GM19023 (cell line): ENCODE results near the gene ZNF488.
A peak's percentile ranks its signal among the peaks of the same experiment; 100 is the strongest.
"Not testable (repeated sequence)": the region's sequence is repeated elsewhere in the genome, so short reads cannot be mapped to it uniquely, and the experiment has no call there.

Experiments used
- ATAC-seq: cut with Tn5 transposase; IDR thresholded peaks from one replicate; pipeline ENCODE4 v1.9.1; 2021; ENCODE audit warnings: mild to moderate bottlenecking, moderate library complexity; ENCODE audit not compliant: unreplicated experiment

ZNF488 gene

DNA sequence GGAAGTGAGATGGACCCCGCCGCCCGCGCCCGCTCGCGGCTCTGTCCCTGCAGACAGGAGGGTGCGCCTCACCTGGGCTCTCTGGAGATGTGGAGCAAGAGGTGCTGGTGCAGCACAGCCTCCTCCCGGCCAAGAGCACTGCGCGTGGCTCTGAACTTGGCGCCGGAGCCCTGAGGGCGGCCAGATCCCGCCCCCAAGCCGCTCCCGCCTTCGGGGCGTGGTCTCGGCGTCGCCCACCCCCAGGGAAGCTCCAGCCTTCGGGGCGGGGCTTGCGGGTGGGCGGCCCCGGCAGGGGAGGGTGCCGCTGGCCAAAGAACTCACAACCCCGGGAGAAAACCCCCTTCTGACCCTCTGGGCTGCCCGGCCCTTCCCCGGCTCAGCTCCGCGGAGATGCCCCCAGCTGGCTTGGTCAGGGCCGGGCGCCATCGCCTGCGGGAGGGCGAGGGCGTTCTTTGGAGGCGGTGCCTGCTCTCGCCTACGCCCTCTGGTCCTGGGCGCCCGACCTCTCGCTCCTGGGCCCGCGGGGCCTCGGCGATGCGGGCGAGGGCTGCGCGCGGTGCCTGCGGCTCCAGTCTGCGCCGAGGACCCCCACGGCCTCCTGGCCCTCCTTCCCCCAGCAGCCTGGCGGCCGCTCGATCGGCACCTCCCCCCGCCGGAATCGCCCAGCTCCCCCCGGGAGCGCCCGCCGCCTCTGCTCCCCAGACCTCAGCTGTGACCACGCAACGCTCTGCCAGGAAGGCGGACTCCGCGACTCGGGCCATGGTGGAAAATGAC is at the start of gene ZNF488:
Gene ZNF488, minus strand, starts transcription at position 146 of the 774 bp plus-strand sequence. CDS start 15,464 bp downstream, outside the sequence.
- peak; percentile 90 for ATAC-seq

DNA sequence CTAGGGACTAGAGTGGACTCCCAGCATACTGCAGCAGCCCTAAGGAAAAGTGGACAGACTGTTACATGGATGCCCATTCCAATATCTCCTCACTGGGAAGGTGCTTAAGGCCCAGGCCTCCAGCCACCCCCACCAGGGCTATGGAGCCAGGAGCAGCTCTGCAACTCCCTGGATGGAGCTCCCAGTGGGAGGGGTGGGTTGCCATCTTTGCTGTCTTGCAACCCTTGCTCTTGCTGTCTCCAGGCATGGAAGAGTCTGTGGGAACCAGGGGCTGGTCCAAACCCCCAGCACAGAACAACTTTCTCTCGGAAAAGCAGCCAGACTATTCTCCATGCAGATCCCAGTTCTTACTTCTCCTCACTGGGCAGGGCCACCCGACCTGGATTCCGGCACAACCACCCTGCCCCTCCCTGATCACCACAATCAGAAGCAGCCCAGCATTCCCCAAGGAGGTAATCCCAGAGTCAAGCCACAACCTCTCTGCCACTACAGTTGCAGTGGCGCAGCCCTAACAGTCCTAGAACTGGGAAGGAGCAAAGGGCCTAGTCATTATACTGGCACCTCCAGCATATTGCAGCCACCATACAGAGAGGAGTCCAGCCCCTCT is 41.8 kb upstream of the ZNF488 start:
- ATAC-seq, result no peak

GRCh38 chr10:47424231-47424630 is 40.1 kb upstream of the ZNF488 start:
- ATAC-seq, result no peak

GRCh38 chr10:47423476-47423875 is 39.4 kb upstream of the ZNF488 start:
- no peak for ATAC-seq

DNA sequence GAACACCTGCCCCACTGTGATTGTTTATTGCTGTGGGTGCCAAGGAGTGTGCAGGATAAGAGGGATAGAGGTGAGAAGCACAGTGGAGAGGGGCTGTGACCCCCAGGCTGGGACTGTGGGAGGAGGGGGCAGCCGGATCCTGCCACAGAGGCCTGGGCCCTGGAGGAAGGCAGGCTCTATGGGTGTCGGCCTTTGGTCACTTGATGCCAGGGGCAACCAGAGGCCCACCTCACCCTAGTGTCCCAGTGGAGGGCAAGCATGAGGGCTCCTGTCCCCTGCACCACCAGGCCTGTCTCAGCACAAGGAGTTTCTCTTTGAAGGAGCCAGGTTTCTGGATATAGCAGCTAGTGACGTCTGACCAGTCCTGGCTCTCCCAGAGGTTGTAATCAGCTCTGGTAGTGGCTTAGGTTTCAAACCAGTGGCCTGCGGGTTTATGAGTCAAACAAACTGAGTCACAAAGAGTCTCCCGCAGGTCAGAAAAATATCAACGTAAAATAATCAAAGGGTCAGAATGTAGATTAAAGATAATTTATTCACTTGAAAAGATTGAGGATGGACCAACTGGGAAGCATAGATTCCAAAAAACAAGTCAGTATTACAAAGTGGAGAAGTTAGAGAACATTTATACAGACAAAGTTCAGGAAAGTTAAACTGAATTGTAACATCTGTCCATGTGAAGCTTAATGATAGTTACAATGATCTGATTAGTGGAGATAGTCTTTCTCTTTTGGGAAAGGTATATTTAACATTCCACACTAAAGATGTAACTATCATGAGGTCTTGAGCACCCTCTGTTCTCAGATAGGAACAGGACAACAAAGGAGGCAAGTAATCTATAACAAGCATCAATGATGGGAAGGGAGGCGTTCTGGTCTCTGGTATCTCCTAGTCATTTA is 37.2 kb upstream of the ZNF488 start:
- ATAC-seq, result no peak

GRCh38 chr10:47420305-47421056 is 36.4 kb upstream of the ZNF488 start:
- ATAC-seq, result no peak

- no peak for ATAC-seq
Measured at GRCh38 chr10:47419421-47419820, 35.3 kb upstream of the ZNF488 start.

- no peak for ATAC-seq
Measured at GRCh38 chr10:47418966-47419365, 34.9 kb upstream of the ZNF488 start.

DNA sequence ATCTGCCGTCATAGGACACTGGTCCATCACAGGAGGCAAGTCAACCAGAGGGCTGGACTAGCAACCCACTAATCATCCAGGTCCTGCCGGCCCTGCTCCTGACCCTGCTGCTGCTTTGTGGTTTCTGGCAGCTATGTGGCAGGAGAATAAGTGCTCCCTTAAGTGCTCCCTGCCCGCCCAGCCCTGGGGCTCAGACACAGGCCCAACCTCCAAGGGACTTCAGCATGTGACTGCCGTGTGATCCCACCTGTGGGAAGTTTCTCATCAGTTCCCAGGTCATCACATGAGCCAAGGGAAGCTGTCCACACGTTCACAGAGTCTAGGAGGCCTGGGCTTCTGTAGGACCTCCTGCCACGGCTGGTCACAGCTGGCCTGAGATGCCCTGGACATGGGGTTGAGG is 34.2 kb upstream of the ZNF488 start:
- no peak for ATAC-seq

DNA sequence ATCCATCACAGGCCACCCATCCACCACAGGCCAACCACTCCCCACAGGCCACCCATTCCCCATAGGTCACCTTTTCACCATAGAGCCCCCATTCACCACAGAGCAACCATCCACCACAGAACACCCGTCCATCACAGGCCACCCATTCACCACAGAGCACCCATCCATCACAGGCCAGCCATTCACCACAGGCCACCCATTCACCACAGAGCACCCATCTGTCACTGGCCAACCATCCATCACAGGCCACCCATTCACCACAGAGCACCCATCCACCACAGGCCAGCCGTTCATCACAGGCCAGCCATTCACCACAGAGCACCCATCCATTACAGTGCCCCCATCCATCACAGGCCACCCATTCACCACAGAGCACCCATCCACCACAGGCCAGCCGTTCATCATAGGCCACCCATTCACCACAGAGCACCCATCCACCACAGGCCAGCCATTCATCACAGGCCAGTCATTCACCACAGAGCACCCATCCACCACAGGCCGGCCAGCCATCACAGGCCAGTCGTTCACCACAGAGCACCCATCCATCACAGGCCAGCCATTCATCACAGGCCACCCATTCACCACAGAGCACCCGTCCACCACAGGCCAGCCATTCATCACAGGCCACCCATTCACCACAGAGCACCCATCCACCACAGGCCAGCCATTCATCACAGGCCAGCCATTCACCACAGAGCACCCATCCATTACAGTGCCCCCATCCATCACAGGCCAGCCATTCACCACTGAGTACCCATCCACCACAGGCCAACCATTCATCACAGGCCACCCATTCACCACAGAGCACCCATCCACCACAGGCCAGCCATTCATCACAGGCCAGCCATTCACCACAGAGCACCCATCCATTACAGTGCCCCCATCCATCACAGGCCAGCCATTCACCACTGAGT is 32.5 kb upstream of the ZNF488 start:
- ATAC-seq, result not testable (repeated sequence)

DNA sequence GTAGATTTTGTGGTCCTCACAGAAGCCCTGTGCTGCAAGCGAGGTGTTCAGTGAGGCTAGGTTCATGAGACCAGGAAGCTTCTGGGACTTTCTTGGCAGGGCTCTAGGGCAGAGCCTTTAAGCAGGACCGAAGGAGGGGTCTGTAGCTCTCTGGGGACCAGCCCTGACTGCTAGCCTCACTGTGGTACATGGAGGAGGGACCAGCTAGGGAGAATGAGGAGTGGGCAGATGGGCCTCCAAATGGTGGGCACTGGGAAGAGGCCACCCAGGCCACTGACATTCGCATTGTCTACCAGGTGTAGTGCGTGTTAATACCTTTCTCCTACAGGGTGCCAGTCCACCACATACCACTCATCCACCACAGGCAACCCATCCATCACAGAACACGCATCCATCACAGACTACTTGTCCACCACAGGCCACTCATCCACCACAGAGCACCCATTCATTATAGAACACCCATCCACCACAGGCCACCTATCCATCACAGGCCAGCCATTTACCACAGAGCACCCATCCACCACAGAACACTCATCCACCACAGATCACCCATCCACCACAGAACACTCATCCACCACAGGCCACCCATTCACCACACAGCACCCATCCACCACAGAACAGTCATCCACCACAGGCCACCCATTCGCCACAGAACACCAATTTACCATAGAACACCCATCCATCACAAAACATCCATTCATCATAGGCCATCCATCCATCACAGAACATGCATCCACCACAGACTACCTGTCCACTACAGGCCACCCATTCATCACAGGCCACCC is 31.6 kb upstream of the ZNF488 start:
- ATAC-seq, result no peak

- ATAC-seq, result no peak
Measured at GRCh38 chr10:47414752-47415519, 30.8 kb upstream of the ZNF488 start.

GRCh38 chr10:47414227-47414592 is 30.1 kb upstream of the ZNF488 start:
- no peak for ATAC-seq

DNA sequence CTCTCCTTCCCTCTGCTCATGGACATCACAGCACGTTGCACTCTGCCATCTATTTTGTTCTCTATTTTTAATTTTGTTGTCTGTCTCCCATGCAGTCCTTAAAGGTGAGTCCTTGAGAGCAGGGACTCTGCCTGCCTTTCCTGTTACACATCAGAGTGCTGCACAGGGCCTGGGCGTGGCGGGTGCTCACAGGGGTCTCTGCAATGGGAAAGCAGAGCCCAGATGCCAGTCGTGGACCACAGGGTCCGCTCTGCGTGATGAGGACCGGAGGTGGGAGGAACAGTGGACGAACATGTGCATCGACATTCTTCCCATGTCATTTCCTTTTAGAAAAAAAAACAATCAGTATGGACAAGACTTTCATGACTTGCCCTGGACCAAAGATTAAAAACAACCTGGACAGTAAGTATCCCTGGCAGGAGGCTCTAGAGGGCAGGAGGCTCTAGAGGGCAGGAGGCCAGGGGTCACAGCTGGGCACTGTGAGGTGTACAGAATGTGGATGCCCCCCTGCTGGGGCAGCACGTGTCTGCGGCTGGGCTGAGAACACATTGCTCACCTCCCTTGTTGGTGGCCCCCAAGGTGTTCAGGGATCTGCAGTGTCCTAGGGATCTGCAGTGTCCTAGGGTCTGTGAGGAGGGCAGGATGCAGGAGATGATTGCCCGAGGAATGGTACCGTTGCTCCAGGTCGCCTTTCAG is 29.6 kb upstream of the ZNF488 start:
- ATAC-seq, result no peak

DNA sequence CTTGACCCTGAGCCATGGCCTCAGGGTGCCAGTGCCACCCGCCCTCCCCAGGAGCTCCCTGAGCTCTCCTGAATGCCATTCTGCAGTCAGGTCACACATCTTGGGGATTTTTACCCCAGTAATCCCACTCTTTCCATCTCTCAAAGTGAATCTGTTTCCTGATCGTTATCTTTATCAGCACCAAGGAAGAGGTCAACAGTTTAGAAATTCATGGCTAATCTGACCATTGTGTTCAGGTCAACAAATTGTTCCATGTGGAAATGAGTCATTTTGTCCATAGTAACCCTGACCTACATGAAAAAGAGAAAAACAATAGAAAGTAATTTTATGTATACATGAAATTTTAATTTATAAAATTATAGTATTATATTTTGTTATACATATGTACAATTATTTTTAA is 28.8 kb upstream of the ZNF488 start:
- ATAC-seq, result no peak

GRCh38 chr10:47412177-47412730 is 28.2 kb upstream of the ZNF488 start:
- no peak for ATAC-seq

GRCh38 chr10:47410862-47411261 is 26.8 kb upstream of the ZNF488 start:
- ATAC-seq, result no peak
